ENCODE results near the gene RHBDF1. TPM values are rescaled to one million over a fixed set of nuclear protein-coding genes. Genes with fewer than 3 reads are reported as not detected.

RHBDF1 gene
- total and polyA plus RNA-seq, 10 of the 15 experiments (the other 5 are each of a cell fraction or from before 2014, with no cell fraction given): 0.04 to 0.85 (median 0.36) TPM; not detected in 3

DNA sequence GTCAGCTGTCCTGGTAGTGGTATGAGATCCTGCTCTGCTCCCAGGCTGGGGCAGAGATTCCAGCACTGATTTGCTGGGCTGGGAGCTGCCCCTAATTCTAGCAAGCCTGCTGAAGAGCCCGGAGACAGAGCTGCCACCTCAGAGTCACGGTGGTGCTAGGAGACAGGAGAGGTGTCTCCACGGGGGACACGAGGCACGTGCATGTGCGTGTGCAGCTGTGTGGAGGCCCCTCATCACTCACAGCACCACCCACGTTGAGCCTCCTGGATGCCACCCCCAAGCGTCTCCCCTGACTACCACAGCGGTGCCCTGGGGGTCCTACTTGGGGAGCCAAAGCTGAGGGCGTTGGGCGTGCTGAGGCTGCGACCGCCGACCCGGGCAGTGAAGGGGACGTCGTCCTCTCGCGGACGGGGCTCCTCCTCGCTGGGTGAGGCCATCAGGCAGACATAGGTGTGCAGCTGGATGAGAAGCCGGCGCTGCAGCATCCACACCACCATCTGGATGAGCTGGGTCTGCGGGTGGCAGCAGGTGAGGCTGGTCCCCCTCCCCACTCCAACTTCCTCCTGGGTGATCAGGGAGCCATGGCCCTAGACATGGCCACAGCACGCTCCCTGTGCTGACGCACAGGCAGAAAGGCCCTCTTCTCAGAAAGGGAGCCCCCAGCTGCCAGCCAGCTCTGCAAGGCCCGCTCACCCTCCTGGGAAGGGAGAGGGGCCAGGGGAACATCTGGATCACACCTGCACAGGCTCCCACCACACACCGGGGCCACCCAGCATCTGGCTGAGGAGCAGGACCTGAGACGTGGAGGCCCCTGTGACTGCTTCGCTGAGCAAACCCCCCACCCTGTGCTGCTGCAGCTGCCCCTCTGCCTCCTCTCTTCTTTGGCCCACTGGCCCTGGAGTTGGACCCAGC lies 17.2 kb upstream of the RHBDF1 start:
- Histone ChIP-seq H3K27me3 (replicated peaks in 1 of 2; ENCODE audit: control insufficient read depth in 2 of 2, insufficient read depth in 2 of 2, low read length in 1 of 2) (no peaks in the 10 kb centered on the region), H3K4me1 (ENCODE audit: control insufficient read depth, insufficient read depth, low read length) (peaks cover 6% of the 10 kb centered on the region), H3K36me3 (ENCODE audit: control insufficient read depth in 2 of 2, insufficient read depth in 2 of 2, low read length in 1 of 2) (peaks cover 5 to 22% of the 10 kb centered on the region in 2 experiments; a peak in 3 of 4 replicates), H3K79me2 (ENCODE audit: control insufficient read depth, insufficient read depth, low read length) (no peaks in the 10 kb centered on the region), H3K4me3 (no peak overlapping the region), H3K9ac (ENCODE audit: control insufficient read depth, insufficient read depth, low read length) (no peak overlapping the region), H3K27ac (ENCODE audit: control insufficient read depth, insufficient read depth) (no peak overlapping the region), H4K20me1 (ENCODE audit: control insufficient read depth, insufficient read depth) (no peaks in the 10 kb centered on the region), H3K4me2 (ENCODE audit: control insufficient read depth, insufficient read depth) (no peak overlapping the region), H3K9me3 (replicated peaks; ENCODE audit: control insufficient read depth, insufficient read depth, low read length) (no peaks in the 10 kb centered on the region), H2AFZ (ENCODE audit: control insufficient read depth, low read depth, low read length) (no peak overlapping the region)
- ChIA-PET POLR2A (no interaction called here), CTCF (interaction anchor here (1.5 kb wide), 1 partner anchor 24 kb away, joined by 6 read pairs; no protein-coding TSS in a partner anchor), SMC1A (ENCODE audit: uncharacterized antibody, unreplicated experiment) (interaction anchor here (2.5 kb wide), 1 partner anchor 24 kb away, joined by 8 read pairs; no protein-coding TSS in a partner anchor), RAD21 (ENCODE audit: unreplicated experiment) (interaction anchor here (1.2 kb wide), 1 partner anchor 19 kb away, joined by 3 read pairs; no protein-coding TSS in a partner anchor)
- in situ Hi-C loops (cut with MboI): no loop called here
- BruUV-seq (replicated peaks): no TSS peak
- intact Hi-C loops (cut with micrococcal nuclease; ENCODE audit: unreplicated experiment): no loop called here
- FAIRE-seq (no peak), DNase-seq (ENCODE audit: low read depth, low spot score) (no peak), ATAC-seq (no peak)
- WGBS (ENCODE audit: insufficient coverage, insufficient replicate concordance, low lambda C conversion rate, missing lambda C conversion rate): 93% methylated on average over 29 of the region's 30 CpGs
- no peak for TF ChIP-seq ZNF24 (IDR thresholded peaks at IDR 0.05)
- no peak for TF ChIP-seq SRF (IDR thresholded peaks at IDR 0.05; ENCODE audit: low read depth in 2 of 2, low read length in 2 of 2)
- TF ChIP-seq RELB (IDR thresholded peaks at IDR 0.05; ENCODE audit: low read depth): no peak
- TF ChIP-seq BRCA1 (IDR thresholded peaks at IDR 0.05; ENCODE audit: low read depth, low read length): no peak
- TF ChIP-seq KDM1A (IDR thresholded peaks at IDR 0.05; ENCODE audit: borderline replicate concordance): no peak
- no peak for TF ChIP-seq MXI1 (IDR thresholded peaks at IDR 0.05; ENCODE audit: low read depth, low read length)
- TF ChIP-seq, protein P1, sequence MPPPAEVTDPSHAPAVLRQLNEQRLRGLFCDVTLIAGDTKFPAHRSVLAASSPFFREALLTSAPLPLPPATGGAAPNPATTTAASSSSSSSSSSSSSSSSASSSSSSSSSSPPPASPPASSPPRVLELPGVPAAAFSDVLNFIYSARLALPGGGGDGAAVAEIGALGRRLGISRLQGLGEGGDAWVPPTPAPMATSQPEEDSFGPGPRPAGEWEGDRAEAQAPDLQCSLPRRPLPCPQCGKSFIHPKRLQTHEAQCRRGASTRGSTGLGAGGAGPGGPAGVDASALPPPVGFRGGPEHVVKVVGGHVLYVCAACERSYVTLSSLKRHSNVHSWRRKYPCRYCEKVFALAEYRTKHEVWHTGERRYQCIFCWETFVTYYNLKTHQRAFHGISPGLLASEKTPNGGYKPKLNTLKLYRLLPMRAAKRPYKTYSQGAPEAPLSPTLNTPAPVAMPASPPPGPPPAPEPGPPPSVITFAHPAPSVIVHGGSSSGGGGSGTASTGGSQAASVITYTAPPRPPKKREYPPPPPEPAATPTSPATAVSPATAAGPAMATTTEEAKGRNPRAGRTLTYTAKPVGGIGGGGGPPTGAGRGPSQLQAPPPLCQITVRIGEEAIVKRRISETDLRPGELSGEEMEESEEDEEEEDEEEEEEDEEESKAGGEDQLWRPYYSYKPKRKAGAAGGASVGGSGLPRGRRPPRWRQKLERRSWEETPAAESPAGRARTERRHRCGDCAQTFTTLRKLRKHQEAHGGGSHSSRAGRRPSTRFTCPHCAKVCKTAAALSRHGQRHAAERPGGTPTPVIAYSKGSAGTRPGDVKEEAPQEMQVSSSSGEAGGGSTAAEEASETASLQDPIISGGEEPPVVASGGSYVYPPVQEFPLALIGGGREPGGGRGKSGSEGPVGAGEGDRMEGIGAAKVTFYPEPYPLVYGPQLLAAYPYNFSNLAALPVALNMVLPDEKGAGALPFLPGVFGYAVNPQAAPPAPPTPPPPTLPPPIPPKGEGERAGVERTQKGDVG (CRISPR knock-in tag; IDR thresholded peaks at IDR 0.05): no peak
- no peak for TF ChIP-seq BMI1 (IDR thresholded peaks at IDR 0.05; ENCODE audit: borderline replicate concordance)
- no peak for TF ChIP-seq CBX3 (IDR thresholded peaks at IDR 0.05; ENCODE audit: borderline replicate concordance, low read depth)
- TF ChIP-seq BCL3 (IDR thresholded peaks at IDR 0.05; ENCODE audit: borderline replicate concordance, insufficient read depth, low read depth, low read length, poor library complexity, severe bottlenecking): no peak
- TF ChIP-seq PAX5 (IDR thresholded peaks at IDR 0.05; ENCODE audit: borderline replicate concordance, low read depth, low read length): no peak
